Body of pancreas (tissue), 4 donors: ENCODE data around the gene CRELD2. TPM values are rescaled to one million over a fixed set of nuclear protein-coding genes. Genes with fewer than 3 reads are reported as not detected.

Source experiments
- ATAC-seq: fragments of 150-250 bp; one replicate; pipeline ENCODE4 v1.9.1; 2016
- DNase-seq, 4 donors: peaks; one replicate each; pipeline ENCODE4 v3.0.0-alpha.2; 2019
- H3K27ac ChIP-seq, 4 donors: fragments of 200-600 bp; sonication (generic); 1 replicate in 3 of 4; 2 replicates in 1 of 4; pipeline versions ENCODE4 v1.5.1 to v1.6.1; 2016 to 2019; ENCODE audit warnings: mild to moderate bottlenecking in 1 of 4, mixed read lengths in 1 of 4, moderate library complexity in 1 of 4
- H3K27me3 ChIP-seq, 2 donors: fragments of 200-600 bp; sonication (generic); one replicate each; pipeline ENCODE4 v1.6.0; 2016; ENCODE audit warnings: mild to moderate bottlenecking in 1 of 2
- H3K36me3 ChIP-seq, 2 donors: fragments of 200-600 bp; sonication (generic); replicated peaks in 1 of 2; 2 replicates each; pipeline ENCODE4 v1.5.1; 2016; ENCODE audit warnings: low read depth in 2 of 2; ENCODE audit not compliant: insufficient read depth in 1 of 2
- H3K4me1 ChIP-seq: fragments of 200-600 bp; sonication (generic); one replicate; pipeline ENCODE4 v1.6.0; 2016
- H3K4me3 ChIP-seq, 2 donors: fragments of 200-600 bp; sonication (generic); 1 replicate in 1 of 2; 2 replicates in 1 of 2; pipeline ENCODE4 v1.5.1; 2016 to 2019
- H3K9me3 ChIP-seq, 3 donors: fragments of 200-600 bp; sonication (generic); 1 replicate in 2 of 3; 2 replicates in 1 of 3; pipeline ENCODE4 v1.5.1; 2016
- CTCF ChIP-seq, 7 experiments: fragments of 450-650 bp in 4 of 7; fragments of 200-600 bp in 3 of 7; sonication (generic) in 3 of 7; IDR thresholded peaks; one replicate each; pipeline ENCODE4 v1.5.1; 2016 to 2019; ENCODE audit warnings: antibody characterized with exemption in 7 of 7
- POLR2A ChIP-seq, 3 donors: fragments of 450-650 bp; IDR thresholded peaks; one replicate each; pipeline ENCODE4 v1.6.1; 2016; ENCODE audit warnings: antibody characterized with exemption in 3 of 3, mild to moderate bottlenecking in 2 of 3
- WGBS, 2 donors: methylation state at CpG; one replicate each; pipeline ENCODE4 v1.1.5; 2017; 5-methylcytosine and 5-hydroxymethylcytosine counted together
- intact Hi-C: fragments of 100-400 bp; cut with DNase I; formaldehyde crosslinking; loops from one replicate; pipeline ENCODE4 v1.15.1; 2023
- total RNA-seq, 2 donors: library from RNA; depleted of rRNA; stranded (reverse); fragments of >200 nt; gene quantifications; one replicate each; pipeline ENCODE4 v1.1.0, GENCODE V29; 2016

The CRELD2 gene
- total RNA-seq, 2 donors from 2014 or later = 73.9 to 201 TPM

DNA sequence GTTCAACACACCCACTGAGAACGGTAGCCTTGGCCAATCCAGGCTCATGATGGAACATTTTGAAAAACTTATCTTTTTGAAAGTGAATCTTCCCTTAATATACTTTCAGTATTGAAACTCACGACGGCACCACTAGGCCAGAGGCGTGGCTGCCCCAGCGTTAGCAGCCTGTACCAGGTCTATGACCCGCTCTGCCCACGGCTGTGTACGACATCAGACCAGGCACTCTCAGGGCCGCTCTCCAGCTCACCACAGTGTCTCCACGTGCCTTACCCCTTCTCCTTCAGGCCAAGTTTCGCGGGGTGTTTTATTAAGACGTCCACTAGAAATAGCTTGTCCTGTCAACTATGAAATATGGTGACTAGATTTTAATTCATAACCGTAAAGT lies 31.4 kb upstream of the CRELD2 start:
- no peaks in the 10 kb centered on the region for H3K9me3 ChIP-seq
- intact Hi-C loops = no loop called here
- peaks cover 0 to 12% of the 10 kb centered on the region in 2 donors for H3K36me3 ChIP-seq
- H3K27ac ChIP-seq = no peak overlapping the region
- H3K4me3 ChIP-seq = no peak overlapping the region
- no peak for TF ChIP-seq CTCF (IDR thresholded peaks at IDR 0.05)
- no peak for TF ChIP-seq POLR2A (IDR thresholded peaks at IDR 0.05)
- DNase-seq (no peak), ATAC-seq (no peak)
- no peaks in the 10 kb centered on the region for H3K4me1 ChIP-seq
- no peaks in the 10 kb centered on the region for H3K27me3 ChIP-seq
- WGBS, 2 donors = 92 to 100% methylated on average over 14 of the region's 14 CpGs

- no peak for ATAC-seq
- no peak for DNase-seq
- intact Hi-C loops = no loop called here
- WGBS, 2 donors = 95% methylated on average over 9 of the region's 9 CpGs
- Histone ChIP-seq H3K27ac (no peak overlapping the region), H3K4me3 (no peak overlapping the region), H3K9me3 (no peaks in the 10 kb centered on the region), H3K4me1 (no peaks in the 10 kb centered on the region), H3K36me3 (peaks cover 0 to 12% of the 10 kb centered on the region in 2 donors), H3K27me3 (no peaks in the 10 kb centered on the region)
- TF ChIP-seq POLR2A (IDR thresholded peaks at IDR 0.05) (no peak), CTCF (IDR thresholded peaks at IDR 0.05) (no peak)
Observed at GRCh38 chr22:49887702-49888101, 30.7 kb upstream of the CRELD2 start.

- H3K4me3 ChIP-seq = no peak overlapping the region
- ATAC-seq = no peak
- TF ChIP-seq CTCF (IDR thresholded peaks at IDR 0.05) (no peak), POLR2A (IDR thresholded peaks at IDR 0.05) (no peak)
- no peaks in the 10 kb centered on the region for H3K27me3 ChIP-seq
- no peak for DNase-seq
- H3K36me3 ChIP-seq = peaks cover 0 to 9% of the 10 kb centered on the region in 2 donors
- H3K9me3 ChIP-seq = no peaks in the 10 kb centered on the region
- H3K27ac ChIP-seq = no peak overlapping the region
- intact Hi-C loops = no loop called here
- 97 to 98% methylated on average over 5 of the region's 5 CpGs for WGBS, 2 donors
- H3K4me1 ChIP-seq = no peaks in the 10 kb centered on the region
Observed at GRCh38 chr22:49889071-49889470, 29.4 kb upstream of the CRELD2 start.

GRCh38 chr22:49892226-49892899 lies 26.1 kb upstream of the CRELD2 start:
- no peaks in the 10 kb centered on the region for H3K27me3 ChIP-seq
- DNase-seq (no peak), ATAC-seq (no peak)
- no peaks in the 10 kb centered on the region for H3K9me3 ChIP-seq
- no peaks in the 10 kb centered on the region for H3K36me3 ChIP-seq
- H3K27ac ChIP-seq = no peak overlapping the region
- H3K4me3 ChIP-seq = no peak overlapping the region
- WGBS, 2 donors = 88 to 93% methylated on average over 4 of the region's 4 CpGs
- H3K4me1 ChIP-seq = no peaks in the 10 kb centered on the region
- TF ChIP-seq POLR2A (IDR thresholded peaks at IDR 0.05) (no peak), CTCF (IDR thresholded peaks at IDR 0.05) (no peak)
- intact Hi-C loops = no loop called here

GRCh38 chr22:49893025-49893424 lies 25.4 kb upstream of the CRELD2 start:
- 83 to 93% methylated on average over 4 of the region's 4 CpGs for WGBS, 2 donors
- TF ChIP-seq CTCF (IDR thresholded peaks at IDR 0.05) = no peak
- no peak for TF ChIP-seq POLR2A (IDR thresholded peaks at IDR 0.05)
- no peaks in the 10 kb centered on the region for H3K36me3 ChIP-seq

More at GRCh38 chr22:49893025-49893424, 25.4 kb upstream of the CRELD2 start:
- Histone ChIP-seq H3K27ac (no peak overlapping the region), H3K27me3 (no peaks in the 10 kb centered on the region), H3K9me3 (no peaks in the 10 kb centered on the region), H3K4me1 (no peaks in the 10 kb centered on the region), H3K4me3 (no peak overlapping the region)
- ATAC-seq (no peak), DNase-seq (no peak)
- intact Hi-C loops = no loop called here
